Body of pancreas (tissue), 4 donors: ENCODE results near the gene DIPK1A.

ENCODE experiments used
- CTCF ChIP-seq, 7 experiments: fragments of 450-650 bp in 4 of 7; fragments of 200-600 bp in 3 of 7; sonication (generic) in 3 of 7; IDR thresholded peaks; one replicate each; pipeline ENCODE4 v1.5.1; 2016 to 2019; ENCODE audit warnings: antibody characterized with exemption in 7 of 7
- POLR2A ChIP-seq, 3 donors: fragments of 450-650 bp; IDR thresholded peaks; one replicate each; pipeline ENCODE4 v1.6.1; 2016; ENCODE audit warnings: antibody characterized with exemption in 3 of 3, mild to moderate bottlenecking in 2 of 3

GRCh38 chr1:93000291-93000690 lies 39.0 kb upstream of the DIPK1A start:
- TF ChIP-seq POLR2A (IDR thresholded peaks at IDR 0.05) = no peak
- TF ChIP-seq CTCF (IDR thresholded peaks at IDR 0.05) = no peak
